GM12878 (cell line): ENCODE data around the gene CPB2. TPM values are rescaled to one million over a fixed set of nuclear protein-coding genes. Genes with fewer than 3 reads are reported as not detected.

Experiments used
- ATAC-seq: fragments of 200-7000 bp; cut with Tn5 transposase; 3 replicates; pipeline ENCODE4 v1.9.1; 2020; ENCODE audit warnings: mild to moderate bottlenecking, moderate library complexity
- BruUV-seq: library from RNA; stranded (reverse); fragments of 400-500 nt; replicated peaks from 2 replicates; lab custom pipeline; 2021; lab: Mats Ljungman, UMichigan
- CTCF ChIA-PET: fragments of 300-600 bp; sonication (Branson Sonifier 250); formaldehyde crosslinking; extraction: SDS; loops from one replicate; lab custom pipeline; 2021; ENCODE audit warnings: inconsistent platforms; lab: Yijun Ruan, JAX
- POLR2A ChIA-PET: fragments of 350-600 bp; formaldehyde crosslinking; extraction: SDS; loops from one replicate; lab custom pipeline; 2021; ENCODE audit warnings: inconsistent platforms; lab: Charles Lee
- RAD21 ChIA-PET: fragments of 300-600 bp; sonication (Branson Sonifier 250); formaldehyde crosslinking; loops from one replicate; lab custom pipeline; 2023; ENCODE audit warnings: antibody characterized with exemption; ENCODE audit not compliant: unreplicated experiment; lab: Charles Lee
- SMC1A ChIA-PET: fragments of 300-600 bp; sonication (Branson Sonifier 250); formaldehyde crosslinking; loops from one replicate; lab custom pipeline; 2023; ENCODE audit not compliant: unreplicated experiment, uncharacterized antibody; lab: Charles Lee
- DNase-seq: peaks from one replicate; pipeline ENCODE4 v3.0.0-alpha.2; 2011; ENCODE audit warnings: low read depth, low spot score
- FAIRE-seq: peaks from 3 replicates; lab custom pipeline; 2011; peaks lifted over from hg19 to GRCh38; lab: Jason Lieb, UNC
- H2AFZ ChIP-seq: 2 replicates; pipeline ENCODE4 v1.6.0; 2011; ENCODE audit warnings: low read depth, low read length, control low read depth; ENCODE audit not compliant: control insufficient read depth
- H3K27ac ChIP-seq: 2 replicates; pipeline ENCODE4 v1.5.1; 2011; ENCODE audit warnings: control low read depth; ENCODE audit not compliant: control insufficient read depth, insufficient read depth
- H3K27me3 ChIP-seq, 2 experiments: replicated peaks in 1 of 2; 2 replicates each; pipeline versions ENCODE4 v1.6.0 to v1.6.1; 2011; ENCODE audit warnings: low read length in 1 of 2; ENCODE audit not compliant: control insufficient read depth in 2 of 2, insufficient read depth in 2 of 2
- H3K36me3 ChIP-seq, 2 experiments: 2 replicates each; pipeline ENCODE4 v1.5.1; 2011; ENCODE audit warnings: low read length in 1 of 2; ENCODE audit not compliant: control insufficient read depth in 2 of 2, insufficient read depth in 2 of 2
- H3K4me1 ChIP-seq: 2 replicates; pipeline ENCODE4 v1.6.1; 2011; ENCODE audit warnings: mild to moderate bottlenecking, low read length, moderate library complexity, mixed read lengths; ENCODE audit not compliant: control insufficient read depth, insufficient read depth
- H3K4me2 ChIP-seq: 2 replicates; pipeline ENCODE4 v1.6.0; 2011; ENCODE audit warnings: control low read depth; ENCODE audit not compliant: control insufficient read depth, insufficient read depth
- H3K4me3 ChIP-seq: fragments of 200-600 bp; sonication (generic); 2 replicates; pipeline ENCODE4 v1.5.1; 2016
- H3K79me2 ChIP-seq: 2 replicates; pipeline ENCODE4 v1.6.0; 2011; ENCODE audit warnings: low read length; ENCODE audit not compliant: control insufficient read depth, insufficient read depth
- H3K9ac ChIP-seq: 2 replicates; pipeline ENCODE4 v1.8.0; 2011; ENCODE audit warnings: low read length, control low read depth, mixed read lengths; ENCODE audit not compliant: control insufficient read depth, insufficient read depth
- H3K9me3 ChIP-seq: replicated peaks from 3 replicates; pipeline ENCODE4 v1.5.1; 2011; ENCODE audit warnings: mild to moderate bottlenecking, low read length; ENCODE audit not compliant: control insufficient read depth, insufficient read depth
- H4K20me1 ChIP-seq: 2 replicates; pipeline ENCODE4 v1.6.0; 2011; ENCODE audit not compliant: control insufficient read depth, insufficient read depth
- CBX5 ChIP-seq: sonication (generic); IDR thresholded peaks from 2 replicates; pipeline ENCODE4 v1.6.1; 2016; ENCODE audit warnings: low read depth, moderate library complexity, mild to moderate bottlenecking, inconsistent platforms
- CHD2 ChIP-seq: IDR thresholded peaks from 2 replicates; pipeline ENCODE4 v1.6.1; 2011; ENCODE audit warnings: low read depth, low read length, improper control_type of control experiment, borderline replicate concordance
- CREB1 ChIP-seq: IDR thresholded peaks from 2 replicates; pipeline ENCODE4 v1.6.1; 2012; ENCODE audit warnings: low read depth, mild to moderate bottlenecking, inconsistent platforms
- CREM ChIP-seq: IDR thresholded peaks from 2 replicates; pipeline ENCODE4 v1.6.1; 2014; ENCODE audit warnings: antibody characterized with exemption, low read depth
- HDGF ChIP-seq: fragments of 450-650 bp; IDR thresholded peaks from 2 replicates; pipeline ENCODE4 v1.6.1; 2016; ENCODE audit warnings: antibody characterized with exemption
- JUNB ChIP-seq: IDR thresholded peaks from 2 replicates; pipeline ENCODE4 v1.6.1; 2016; ENCODE audit warnings: antibody characterized with exemption, mild to moderate bottlenecking
- MTA2 ChIP-seq: fragments of 450-650 bp; IDR thresholded peaks from 2 replicates; pipeline ENCODE4 v1.6.1; 2016; ENCODE audit warnings: low read depth, mild to moderate bottlenecking, moderate library complexity
- NFXL1 ChIP-seq: fragments of 450-650 bp; IDR thresholded peaks from 2 replicates; pipeline ENCODE4 v1.6.1; 2017; ENCODE audit warnings: antibody characterized with exemption, mild to moderate bottlenecking, borderline replicate concordance
- NFYB ChIP-seq: IDR thresholded peaks from 2 replicates; pipeline ENCODE4 v1.6.1; 2011; ENCODE audit warnings: low read depth, mild to moderate bottlenecking, low read length, improper control_type of control experiment, moderate library complexity; ENCODE audit not compliant: insufficient read depth
- RUNX3 ChIP-seq: IDR thresholded peaks from 2 replicates; pipeline ENCODE4 v1.6.1; 2012; ENCODE audit warnings: low read length, inconsistent platforms
- SRF ChIP-seq, 2 experiments: IDR thresholded peaks; 2 replicates each; pipeline ENCODE4 v1.6.1; 2011; ENCODE audit warnings: low read depth in 2 of 2, low read length in 2 of 2, mild to moderate bottlenecking in 1 of 2, moderate library complexity in 1 of 2
- SUZ12 ChIP-seq: fragments of 200-600 bp; sonication (generic); IDR thresholded peaks from one replicate; pipeline ENCODE4 v1.6.1; 2018; ENCODE audit warnings: antibody characterized with exemption, mild to moderate bottlenecking; ENCODE audit not compliant: unreplicated experiment
- WRNIP1 ChIP-seq: IDR thresholded peaks from 2 replicates; pipeline ENCODE4 v1.6.1; 2011; ENCODE audit warnings: low read depth, low read length, improper control_type of control experiment, borderline replicate concordance
- WGBS: methylation state at CpG from one replicate; pipeline ENCODE4 v1.1.6; 2016; ENCODE audit warnings: low lambda C conversion rate; ENCODE audit not compliant: insufficient replicate concordance, insufficient coverage; ENCODE audit errors: missing lambda C conversion rate; 5-methylcytosine and 5-hydroxymethylcytosine counted together
- in situ Hi-C: fragments of 300-500 bp; cut with MboI; formaldehyde crosslinking; loops from 9 replicates; pipeline ENCODE4 v1.14.3; 2018; ENCODE audit warnings: mixed read lengths
- intact Hi-C: fragments of 100-400 bp; cut with micrococcal nuclease; formaldehyde crosslinking; loops from one replicate; pipeline ENCODE4 v1.14.2; 2022; ENCODE audit not compliant: unreplicated experiment
- polyA plus RNA-seq, 11 experiments: library from polyadenylated mRNA; depleted of rRNA in 4 of 11; unstranded in 6 of 11; stranded (reverse) in 5 of 11; fragments of >200 nt; fragmentation: Nextera tagmentation in 4 of 11; fragmentation: Illumina TruSeq in 1 of 11; extraction: Ambion mirVana in 4 of 11; extraction: Trizol in 1 of 11; gene quantifications; 1 replicate in 1 of 11; 2 replicates in 10 of 11; pipeline versions ENCODE4 v1.2.1 to v1.2.3, GENCODE V29; 2011 to 2016; ENCODE audit warnings: inconsistent platforms in 2 of 11, missing spikeins in 2 of 11, low read depth in 1 of 11
- total RNA-seq, 4 experiments: library from RNA; depleted of rRNA in 3 of 4; stranded (reverse); fragments of >200 nt in 3 of 4; fragmentation: Illumina TruSeq in 1 of 4; extraction: Trizol in 1 of 4; gene quantifications; 2 replicates each; pipeline versions ENCODE4 v1.2.1 to v1.2.3, GENCODE V29; 2013 to 2021
- TF ChIP-seq, protein P1 (sequence below): fragments of 450-650 bp; IDR thresholded peaks from 2 replicates; pipeline ENCODE4 v1.6.1; 2017; ENCODE audit warnings: low read depth, mild to moderate bottlenecking, moderate library complexity
- TF ChIP-seq, protein P2 (sequence below): fragments of 150-350 bp; IDR thresholded peaks from 2 replicates; pipeline ENCODE4 v1.6.1; 2014; ENCODE audit warnings: mild to moderate bottlenecking, low read depth, low read length

The CPB2 gene
- total and polyA plus RNA-seq, 10 of the 15 experiments (the other 5 are each of a cell fraction or from before 2014, with no cell fraction given): 0.05 to 0.87 (median 0.13) TPM; not detected in 3

DNA sequence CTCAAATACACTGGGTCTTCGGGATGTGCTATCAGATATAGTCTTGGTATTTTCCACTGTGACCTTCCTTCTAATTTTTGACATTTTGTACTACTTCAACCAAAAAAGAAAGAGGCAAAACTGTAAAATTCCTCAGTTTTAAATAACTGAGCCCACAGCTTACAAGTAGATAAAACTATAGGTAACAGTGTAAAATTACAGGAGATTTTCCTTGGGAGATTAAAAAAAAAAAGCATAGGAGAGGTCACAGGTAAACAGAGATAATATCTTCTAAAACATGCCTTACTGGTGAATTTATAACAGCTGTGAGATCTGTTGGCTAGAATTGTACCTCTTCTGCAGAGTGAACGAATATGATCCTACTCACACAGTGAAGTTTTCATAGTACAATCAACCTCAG lies 59.4 kb downstream of the CPB2 start:
- Histone ChIP-seq H2AFZ (no peak overlapping the region), H3K4me3 (no peak overlapping the region; the same call in 1 of the 2 replicates), H3K36me3 (no peaks in the 10 kb centered on the region; a peak in 2 of 4 replicates), H4K20me1 (no peaks in the 10 kb centered on the region), H3K9ac (no peak overlapping the region), H3K4me2 (no peak overlapping the region), H3K4me1 (no peaks in the 10 kb centered on the region), H3K27ac (no peak overlapping the region), H3K27me3 (no peaks in the 10 kb centered on the region), H3K79me2 (peaks cover 60% of the 10 kb centered on the region), H3K9me3 (no peaks in the 10 kb centered on the region; the same call in 2 of the 3 replicates)
- RAD21 ChIA-PET: no interaction called here
- TF ChIP-seq CBX5 (no peak), SRF (IDR thresholded peaks at IDR 0.05; ENCODE audit: low read depth in 2 of 2, low read length in 2 of 2) (no peak), JUNB (no peak), RUNX3 (no peak), SUZ12 (no peak), CREM (no peak), CHD2 (no peak), HDGF (no peak), NFYB (no peak), MTA2 (no peak), WRNIP1 (no peak), NFXL1 (no peak), CREB1 (no peak)
- TF ChIP-seq, protein P1, sequence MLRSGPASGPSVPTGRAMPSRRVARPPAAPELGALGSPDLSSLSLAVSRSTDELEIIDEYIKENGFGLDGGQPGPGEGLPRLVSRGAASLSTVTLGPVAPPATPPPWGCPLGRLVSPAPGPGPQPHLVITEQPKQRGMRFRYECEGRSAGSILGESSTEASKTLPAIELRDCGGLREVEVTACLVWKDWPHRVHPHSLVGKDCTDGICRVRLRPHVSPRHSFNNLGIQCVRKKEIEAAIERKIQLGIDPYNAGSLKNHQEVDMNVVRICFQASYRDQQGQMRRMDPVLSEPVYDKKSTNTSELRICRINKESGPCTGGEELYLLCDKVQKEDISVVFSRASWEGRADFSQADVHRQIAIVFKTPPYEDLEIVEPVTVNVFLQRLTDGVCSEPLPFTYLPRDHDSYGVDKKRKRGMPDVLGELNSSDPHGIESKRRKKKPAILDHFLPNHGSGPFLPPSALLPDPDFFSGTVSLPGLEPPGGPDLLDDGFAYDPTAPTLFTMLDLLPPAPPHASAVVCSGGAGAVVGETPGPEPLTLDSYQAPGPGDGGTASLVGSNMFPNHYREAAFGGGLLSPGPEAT: no peak
- TF ChIP-seq, protein P2, sequence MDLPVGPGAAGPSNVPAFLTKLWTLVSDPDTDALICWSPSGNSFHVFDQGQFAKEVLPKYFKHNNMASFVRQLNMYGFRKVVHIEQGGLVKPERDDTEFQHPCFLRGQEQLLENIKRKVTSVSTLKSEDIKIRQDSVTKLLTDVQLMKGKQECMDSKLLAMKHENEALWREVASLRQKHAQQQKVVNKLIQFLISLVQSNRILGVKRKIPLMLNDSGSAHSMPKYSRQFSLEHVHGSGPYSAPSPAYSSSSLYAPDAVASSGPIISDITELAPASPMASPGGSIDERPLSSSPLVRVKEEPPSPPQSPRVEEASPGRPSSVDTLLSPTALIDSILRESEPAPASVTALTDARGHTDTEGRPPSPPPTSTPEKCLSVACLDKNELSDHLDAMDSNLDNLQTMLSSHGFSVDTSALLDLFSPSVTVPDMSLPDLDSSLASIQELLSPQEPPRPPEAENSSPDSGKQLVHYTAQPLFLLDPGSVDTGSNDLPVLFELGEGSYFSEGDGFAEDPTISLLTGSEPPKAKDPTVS: no peak
- CTCF ChIA-PET: no interaction called here
- intact Hi-C loops: no loop called here
- in situ Hi-C loops: no loop called here
- no TSS peak for BruUV-seq
- SMC1A ChIA-PET: no interaction called here
- POLR2A ChIA-PET: interaction anchor here (1.3 kb wide), 1 partner anchor 10 kb away, joined by 3 read pairs; no protein-coding TSS in a partner anchor
- 100% methylated on average over 2 of the region's 2 CpGs for WGBS
- FAIRE-seq: no peak
- peak; percentile 21; the same call in 1 of the 3 replicates for ATAC-seq
- DNase-seq: no peak
